H9 (cell line): ENCODE data around the gene PRKACG. TPM values are rescaled to one million over a fixed set of nuclear protein-coding genes. Genes with fewer than 3 reads are reported as not detected.

ENCODE experiments used
- DNase-seq: peaks from one replicate; pipeline ENCODE4 v3.0.0-alpha.2; 2017
- H2AFZ ChIP-seq: one replicate; pipeline ENCODE4 v1.6.1; 2013; ENCODE audit warnings: mild to moderate bottlenecking, low read length, control low read depth, moderate library complexity
- H2AK5ac ChIP-seq: 2 replicates; pipeline ENCODE4 v1.6.1; 2013; ENCODE audit warnings: low read length, control low read depth, mixed read lengths; ENCODE audit not compliant: insufficient read length
- H2BK120ac ChIP-seq: one replicate; pipeline ENCODE4 v1.6.1; 2013; ENCODE audit warnings: low read depth, mild to moderate bottlenecking, low read length, control low read depth, inconsistent platforms; ENCODE audit not compliant: poor library complexity, severe bottlenecking
- H2BK12ac ChIP-seq: 2 replicates; pipeline ENCODE4 v1.6.1; 2013; ENCODE audit warnings: low read length, control low read depth, mixed read lengths, low read depth; ENCODE audit not compliant: insufficient read length
- H2BK15ac ChIP-seq: 2 replicates; pipeline ENCODE4 v1.6.1; 2013; ENCODE audit warnings: low read depth, low read length, control low read depth
- H2BK20ac ChIP-seq: one replicate; pipeline ENCODE4 v1.6.1; 2013; ENCODE audit warnings: low read depth, mild to moderate bottlenecking, low read length, control low read depth, inconsistent platforms; ENCODE audit not compliant: poor library complexity, severe bottlenecking
- H2BK5ac ChIP-seq: 2 replicates; pipeline ENCODE4 v1.6.1; 2013; ENCODE audit warnings: low read length, control low read depth, mixed read lengths; ENCODE audit not compliant: insufficient read length
- H3K14ac ChIP-seq: 2 replicates; pipeline ENCODE4 v1.6.1; 2013; ENCODE audit warnings: low read length, control low read depth; ENCODE audit not compliant: insufficient read depth
- H3K18ac ChIP-seq: 2 replicates; pipeline ENCODE4 v1.6.1; 2013; ENCODE audit warnings: low read depth, mild to moderate bottlenecking, mixed read lengths, low read length, control low read depth; ENCODE audit not compliant: insufficient read length
- H3K23ac ChIP-seq: 2 replicates; pipeline ENCODE4 v1.6.1; 2013; ENCODE audit warnings: low read length, control low read depth, mixed read lengths, low read depth; ENCODE audit not compliant: insufficient read length
- H3K23me2 ChIP-seq: 2 replicates; pipeline ENCODE4 v1.6.1; 2013; ENCODE audit warnings: low read depth, mild to moderate bottlenecking, mixed read lengths, low read length, control low read depth; ENCODE audit not compliant: insufficient read length, poor library complexity, severe bottlenecking
- H3K27ac ChIP-seq: 2 replicates; pipeline ENCODE4 v1.5.1; 2013; ENCODE audit warnings: low read length, control low read depth, mixed read lengths, low read depth; ENCODE audit not compliant: insufficient read length
- H3K27me3 ChIP-seq: 2 replicates; pipeline ENCODE4 v1.6.1; 2013; ENCODE audit warnings: low read length, control low read depth, inconsistent platforms; ENCODE audit not compliant: insufficient read depth
- H3K4ac ChIP-seq: 2 replicates; pipeline ENCODE4 v1.6.1; 2013; ENCODE audit warnings: low read depth, mild to moderate bottlenecking, control low read depth, inconsistent platforms, low read length, moderate library complexity
- H3K4me1 ChIP-seq: 2 replicates; pipeline ENCODE4 v1.6.1; 2013; ENCODE audit warnings: low read length, control low read depth, inconsistent platforms; ENCODE audit not compliant: insufficient read depth
- H3K4me2 ChIP-seq: 2 replicates; pipeline ENCODE4 v1.6.1; 2013; ENCODE audit warnings: low read length, control low read depth, mixed read lengths; ENCODE audit not compliant: insufficient read length, insufficient read depth
- H3K56ac ChIP-seq: 2 replicates; pipeline ENCODE4 v1.6.1; 2013; ENCODE audit warnings: low read depth, mild to moderate bottlenecking, mixed read lengths, low read length, control low read depth; ENCODE audit not compliant: insufficient read length
- H3K79me1 ChIP-seq: 2 replicates; pipeline ENCODE4 v1.6.1; 2013; ENCODE audit warnings: low read depth, mild to moderate bottlenecking, moderate library complexity, low read length, control low read depth, inconsistent platforms; ENCODE audit not compliant: insufficient read depth, poor library complexity, severe bottlenecking
- H3K79me2 ChIP-seq: 2 replicates; pipeline ENCODE4 v1.6.1; 2013; ENCODE audit warnings: low read length, control low read depth, inconsistent platforms; ENCODE audit not compliant: insufficient read depth
- H3K9ac ChIP-seq: 2 replicates; pipeline ENCODE4 v1.6.1; 2013; ENCODE audit warnings: low read length, control low read depth, mixed read lengths; ENCODE audit not compliant: insufficient read length; ENCODE audit errors: extremely low read depth
- H3K9me3 ChIP-seq: one replicate; pipeline ENCODE4 v1.6.1; 2013; ENCODE audit warnings: low read depth, low read length, inconsistent platforms; ENCODE audit not compliant: control insufficient read depth
- H3T11ph ChIP-seq: one replicate; pipeline ENCODE4 v1.6.1; 2013; ENCODE audit warnings: mild to moderate bottlenecking, low read length, control low read depth, inconsistent platforms
- H4K20me1 ChIP-seq: one replicate; pipeline ENCODE4 v1.6.1; 2013; ENCODE audit not compliant: control insufficient read depth, insufficient read length, insufficient read depth
- H4K5ac ChIP-seq: 2 replicates; pipeline ENCODE4 v1.6.1; 2013; ENCODE audit warnings: low read depth, mild to moderate bottlenecking, mixed read lengths, low read length, control low read depth; ENCODE audit not compliant: insufficient read length
- H4K8ac ChIP-seq: replicated peaks from 2 replicates; pipeline ENCODE4 v1.6.1; 2013; ENCODE audit warnings: low read length, control low read depth, mixed read lengths, low read depth; ENCODE audit not compliant: insufficient read length
- H4K91ac ChIP-seq: 2 replicates; pipeline ENCODE4 v1.6.1; 2013; ENCODE audit warnings: low read depth, mild to moderate bottlenecking, moderate library complexity, mixed read lengths, low read length, control low read depth; ENCODE audit not compliant: insufficient read length
- H3K27ac Mint-ChIP-seq, 3 experiments: 2 replicates in 2 of 3; 3 replicates in 1 of 3; pipeline ENCODE4 v1.8.0; 2020 to 2021; ENCODE audit warnings: mixed read lengths in 3 of 3, mild to moderate bottlenecking in 1 of 3, moderate library complexity in 1 of 3
- H3K27me3 Mint-ChIP-seq: 2 replicates; pipeline ENCODE4 v1.8.0; 2021; ENCODE audit warnings: low read depth, mild to moderate bottlenecking, moderate library complexity, mixed read lengths
- H3K36me3 Mint-ChIP-seq, 3 experiments: 2 replicates in 2 of 3; 3 replicates in 1 of 3; pipeline ENCODE4 v1.8.0; 2020 to 2021; ENCODE audit warnings: low read depth in 3 of 3, mixed read lengths in 3 of 3; ENCODE audit not compliant: insufficient read depth in 1 of 3
- H3K4me1 Mint-ChIP-seq, 2 experiments: 2 replicates each; pipeline ENCODE4 v1.8.0; 2020; ENCODE audit warnings: mixed read lengths in 2 of 2
- H3K4me3 Mint-ChIP-seq, 2 experiments: 2 replicates in 1 of 2; 3 replicates in 1 of 2; pipeline ENCODE4 v1.8.0; 2020 to 2021; ENCODE audit warnings: mild to moderate bottlenecking in 2 of 2, mixed read lengths in 2 of 2, moderate library complexity in 1 of 2
- H3K9me3 Mint-ChIP-seq, 2 experiments: 2 replicates in 1 of 2; 3 replicates in 1 of 2; pipeline ENCODE4 v1.8.0; 2020; ENCODE audit warnings: mild to moderate bottlenecking in 2 of 2, mixed read lengths in 2 of 2, moderate library complexity in 1 of 2
- CTCF ChIP-seq: fragments of 200-600 bp; sonication (generic); conservative IDR thresholded peaks from 3 replicates; pipeline ENCODE4 v1.8.0; 2021; ENCODE audit warnings: antibody characterized with exemption, mild to moderate bottlenecking
- WGBS: extraction: QIAGEN DNeasy Blood & Tissue Kit; methylation state at CpG from one replicate; pipeline ENCODE4 v1.1.7; 2013; ENCODE audit warnings: missing lambda C conversion rate, low lambda C conversion rate, mixed read lengths; ENCODE audit not compliant: insufficient read length; ENCODE audit errors: extremely low coverage; 5-methylcytosine and 5-hydroxymethylcytosine counted together
- total RNA-seq: library from RNA; stranded (reverse); gene quantifications from 2 replicates; pipeline ENCODE4 v1.2.1, GENCODE V29; 2021

PRKACG gene
- total RNA-seq, 1 experiment from 2014 or later, result not detected

GRCh38 chr9:68964102-68964541, 49.8 kb downstream of the PRKACG start:
- Histone ChIP-seq H3K4me1 (no peaks in the 10 kb centered on the region), H3K23me2 (no peaks in the 10 kb centered on the region), H3K27me3 (no peaks in the 10 kb centered on the region), H3K14ac (no peak overlapping the region), H3K4me2 (no peak overlapping the region), H3K79me1 (no peaks in the 10 kb centered on the region), H3K56ac (no peak overlapping the region), H3K9me3 (no peaks in the 10 kb centered on the region), H2BK120ac (no peak overlapping the region), H3K27ac (no peak overlapping the region), H2BK15ac (no peak overlapping the region), H2BK5ac (no peak overlapping the region), H3K9ac (no peak overlapping the region), H3K23ac (no peak overlapping the region), H4K20me1 (no peaks in the 10 kb centered on the region), H2BK20ac (no peak overlapping the region), H2BK12ac (no peak overlapping the region), H4K91ac (no peak overlapping the region), H3K79me2 (no peaks in the 10 kb centered on the region), H3K4ac (no peak overlapping the region), H4K5ac (no peak overlapping the region), H3T11ph (no peak overlapping the region), H4K8ac (no peak overlapping the region), H2AK5ac (no peak overlapping the region), H2AFZ (no peak overlapping the region), H3K18ac (no peak overlapping the region)
- no peak overlapping the region for H3K27ac Mint-ChIP-seq
- H3K9me3 Mint-ChIP-seq, result no peaks in the 10 kb centered on the region; a peak in 2 of 5 replicates
- no peak for TF ChIP-seq CTCF
- no peaks in the 10 kb centered on the region for H3K36me3 Mint-ChIP-seq
- WGBS, result no CpG with 5 or more reads among the region's 3 CpGs
- no peaks in the 10 kb centered on the region for H3K27me3 Mint-ChIP-seq
- H3K4me3 Mint-ChIP-seq, result no peak overlapping the region
- no peaks in the 10 kb centered on the region for H3K4me1 Mint-ChIP-seq
- no peak for DNase-seq
